Kasumi-1 (cell line): ENCODE data around the gene RNFT2.
A peak's percentile ranks its signal among the peaks of the same experiment; 100 is the strongest.

Experiments
- DNase-seq, 2 experiments: peaks; one replicate each; lab custom pipeline; 2025; lab: John Stamatoyannopoulos, UW

Gene RNFT2

DNA sequence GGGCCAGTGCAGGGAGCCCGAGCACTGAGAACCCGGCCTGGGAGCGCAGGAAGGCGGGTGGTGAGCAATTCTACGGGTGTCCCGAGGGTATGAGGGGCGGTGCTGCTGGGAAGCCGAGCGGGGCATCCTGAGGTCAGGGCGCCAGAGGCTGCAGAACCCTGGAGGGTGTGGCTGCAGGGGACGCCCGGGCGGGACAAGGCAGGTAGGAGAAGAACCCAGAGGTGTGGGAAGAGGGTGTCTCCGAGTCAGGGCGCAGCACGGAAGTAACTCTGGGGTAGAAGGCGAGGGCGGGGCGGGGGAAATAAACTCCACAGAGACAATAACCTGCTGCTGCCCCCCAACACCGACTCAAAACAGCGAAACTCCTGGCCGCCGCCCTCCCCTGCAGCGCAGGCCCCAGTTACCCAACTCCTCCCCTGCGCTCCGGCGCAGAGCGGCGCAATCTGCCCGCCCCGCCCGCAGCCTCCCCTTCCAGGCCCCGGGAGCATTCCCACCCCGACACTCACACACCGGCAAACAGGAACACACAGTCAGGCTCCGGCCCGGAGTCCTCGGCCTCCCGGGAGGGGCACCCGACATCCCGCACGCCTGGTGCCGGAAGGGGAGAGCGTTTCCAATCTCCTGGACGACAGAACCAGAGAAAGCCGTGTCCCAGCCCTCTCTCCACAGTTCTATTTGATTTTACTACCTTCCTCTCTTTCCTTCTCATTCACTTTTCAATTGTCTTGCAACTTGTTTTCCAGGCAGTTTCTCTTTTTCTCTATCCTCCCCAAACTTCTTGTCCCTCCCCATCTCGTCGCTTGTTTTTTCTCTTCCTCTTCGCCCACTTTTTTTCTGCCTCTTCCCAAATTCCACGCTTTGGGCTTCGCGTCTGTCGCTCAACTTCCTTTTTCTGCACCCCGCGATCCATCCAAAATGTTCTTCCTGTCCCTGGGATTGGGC lies 140.7 kb downstream of the RNFT2 start:
- peak in 1 of 2 experiments; percentile 16 for DNase-seq

- no peak for DNase-seq
Measured at GRCh38 chr12:116879509-116880212, 141.5 kb downstream of the RNFT2 start.

GRCh38 chr12:116880213-116880816 lies 142.2 kb downstream of the RNFT2 start:
- no peak for DNase-seq

- DNase-seq = no peak
Measured at GRCh38 chr12:116880817-116881324, 142.8 kb downstream of the RNFT2 start.

DNA sequence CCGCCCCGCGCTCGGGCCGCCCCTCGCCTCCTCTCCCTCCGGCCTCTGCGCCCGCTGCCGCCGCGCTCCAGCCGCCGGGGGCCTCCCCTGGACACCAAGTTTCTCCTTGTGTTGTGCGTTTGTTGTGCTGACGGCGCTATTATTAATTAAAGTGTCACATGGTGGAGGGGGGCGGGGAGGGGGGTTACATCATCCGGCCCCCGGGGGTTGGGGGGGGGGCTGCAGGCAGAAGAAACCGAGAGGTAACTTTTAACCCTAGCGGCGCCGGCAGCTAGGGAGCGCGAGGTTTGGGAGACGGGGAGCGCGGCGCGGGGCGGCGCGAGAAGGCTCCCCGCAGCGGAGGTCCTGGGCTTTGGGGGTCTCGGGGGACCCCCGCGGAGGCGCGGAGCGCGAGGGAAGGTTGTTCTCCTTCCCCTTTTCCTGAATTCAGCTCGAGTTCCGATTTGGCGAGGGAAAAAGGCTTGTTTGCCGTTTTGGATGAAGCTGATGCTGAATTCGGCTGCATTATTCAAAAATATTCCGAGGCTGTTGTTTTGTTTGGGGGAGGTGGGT lies 143.3 kb downstream of the RNFT2 start, which contains the start of gene HRK:
Gene HRK (minus strand): TSS at position 117 of the 552 bp plus-strand sequence. CDS start 134 bp downstream, outside the sequence.
- DNase-seq = no peak

DNA sequence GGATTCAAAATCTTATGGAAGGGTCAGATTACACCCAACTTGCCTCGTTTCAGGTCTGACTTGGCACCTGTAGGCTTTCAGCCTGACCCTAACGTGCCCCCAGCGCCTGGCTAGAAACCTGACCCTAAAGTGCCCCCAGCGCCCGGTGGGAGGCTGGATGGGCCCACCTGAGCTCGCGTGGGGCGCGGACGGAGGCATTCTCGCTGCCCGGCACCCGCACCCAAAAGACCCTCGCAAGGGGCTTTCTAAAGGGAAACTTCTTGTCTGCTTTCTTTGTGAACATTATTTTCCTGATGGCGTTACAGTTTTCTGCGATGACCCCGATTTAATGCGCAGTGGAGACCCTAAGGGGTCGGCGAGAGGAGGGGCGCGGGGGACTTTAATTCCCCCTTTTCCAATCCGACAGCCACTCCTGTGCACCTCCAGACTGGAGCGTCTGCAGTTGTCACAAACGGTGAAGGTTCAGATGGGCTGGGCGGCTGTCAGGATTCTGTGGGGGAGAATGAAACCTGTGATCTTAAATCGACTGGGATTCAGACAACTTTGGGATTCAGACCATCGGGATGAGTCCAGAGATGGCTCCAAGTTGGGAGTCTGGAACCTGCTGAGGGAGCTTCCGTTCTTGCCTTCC lies 143.9 kb downstream of the RNFT2 start:
- DNase-seq = no peak

DNA sequence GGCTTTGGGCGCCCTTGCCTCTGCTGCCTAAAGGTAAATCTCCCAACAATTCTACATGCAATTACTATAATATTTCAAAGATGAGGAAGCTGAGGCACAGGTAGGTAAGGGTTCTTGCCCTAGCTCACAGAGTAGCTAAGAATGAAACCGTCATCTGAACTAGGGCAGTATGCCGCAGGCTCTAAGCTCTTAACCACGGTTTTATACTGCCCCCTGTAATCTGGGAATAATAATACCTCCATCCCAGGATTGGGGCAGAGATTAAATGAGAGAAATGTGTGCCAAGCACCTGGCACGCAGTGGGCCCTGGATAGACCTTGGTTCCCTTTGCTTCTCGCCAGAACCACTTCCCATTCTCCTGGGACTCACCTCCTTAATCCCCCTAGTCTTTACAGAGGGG lies 144.6 kb downstream of the RNFT2 start:
- DNase-seq = no peak

GRCh38 chr12:116884871-116885270 lies 146.8 kb downstream of the RNFT2 start:
- no peak for DNase-seq

- peak; percentile 51 to 56 for DNase-seq
Measured at GRCh38 chr12:116885491-116885890, 147.4 kb downstream of the RNFT2 start.

GRCh38 chr12:116887244-116887643 lies 149.1 kb downstream of the RNFT2 start:
- DNase-seq = no peak

- no peak for DNase-seq
Measured at GRCh38 chr12:116887897-116888296, 149.8 kb downstream of the RNFT2 start.

DNA sequence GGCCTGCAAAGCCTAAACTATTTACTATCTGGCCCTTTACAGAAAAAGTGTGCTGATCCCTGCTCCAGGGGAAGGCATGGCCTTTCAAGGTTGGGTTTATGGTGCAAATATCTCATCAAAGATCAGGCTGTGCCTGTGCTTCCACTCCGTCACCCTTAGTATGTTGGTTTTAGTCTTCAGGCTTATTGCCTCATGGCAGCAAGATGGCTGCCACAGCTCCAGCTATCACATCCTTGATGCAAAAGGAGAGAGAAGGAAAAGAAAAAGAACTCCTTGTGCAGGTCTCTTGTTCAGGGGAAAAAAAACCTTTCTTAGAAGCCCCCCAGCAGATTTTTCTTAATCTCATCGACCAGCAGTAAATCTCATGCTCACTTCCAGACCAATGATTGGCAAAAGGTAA lies 152.2 kb downstream of the RNFT2 start:
- DNase-seq = no peak

DNA sequence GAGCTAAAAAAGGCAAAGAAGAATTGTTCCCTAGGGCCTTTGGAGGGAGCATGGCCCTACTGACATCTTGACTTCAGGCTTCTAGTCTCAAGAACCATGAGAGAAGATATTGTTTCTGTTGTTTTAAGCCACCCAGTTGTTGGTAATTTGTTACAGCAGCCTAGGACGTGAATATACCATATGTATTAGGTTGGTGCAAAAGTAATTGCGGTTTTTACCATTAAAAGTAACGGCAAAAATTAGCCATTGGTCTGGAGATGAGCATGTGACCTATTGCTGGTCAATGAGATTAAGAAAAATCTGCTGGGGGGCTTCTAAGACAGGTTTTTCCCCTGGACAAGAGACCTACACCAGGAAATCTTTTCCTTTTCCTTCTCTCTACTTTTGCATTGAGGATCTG lies 152.9 kb downstream of the RNFT2 start:
- DNase-seq = no peak

- no peak for DNase-seq
Measured at GRCh38 chr12:116892349-116893140, 154.4 kb downstream of the RNFT2 start.

GRCh38 chr12:116894913-116895312 lies 156.8 kb downstream of the RNFT2 start:
- no peak for DNase-seq

DNA sequence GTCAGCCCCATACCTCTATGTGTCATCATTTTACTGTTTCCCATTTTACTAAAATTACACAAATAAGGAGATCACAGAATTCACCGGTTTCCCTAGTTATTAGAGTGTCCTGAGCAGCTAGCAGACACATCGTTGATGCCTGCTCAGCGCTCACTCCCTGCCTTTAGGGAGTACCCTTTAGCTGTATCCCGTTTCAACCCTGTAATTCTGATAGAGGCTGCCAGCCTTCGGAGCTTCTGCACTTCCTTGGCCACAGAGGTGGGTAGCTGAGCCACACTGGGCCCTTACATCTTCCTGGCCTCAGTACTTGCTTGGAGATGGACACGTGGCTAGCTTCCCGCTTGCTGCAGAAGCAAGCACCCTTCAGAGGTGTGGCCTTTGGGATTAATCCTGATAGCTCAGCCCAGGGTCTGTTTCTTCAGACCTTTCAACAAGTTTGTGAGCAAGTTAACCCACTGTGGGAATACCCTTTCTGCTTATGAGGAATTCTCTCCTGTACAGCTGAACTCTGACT lies 158.4 kb downstream of the RNFT2 start:
- DNase-seq = no peak

GRCh38 chr12:116897476-116897875 lies 159.4 kb downstream of the RNFT2 start:
- DNase-seq = no peak

GRCh38 chr12:116898669-116899068 lies 160.6 kb downstream of the RNFT2 start:
- no peak for DNase-seq

GRCh38 chr12:116901612-116902011 lies 163.5 kb downstream of the RNFT2 start:
- no peak for DNase-seq
